ENCODE measurements around the gene CDC42EP5. TPM values are rescaled to one million over a fixed set of nuclear protein-coding genes. Genes with fewer than 3 reads are reported as not detected.

Gene CDC42EP5
- total RNA-seq, 6 donors from 2014 or later = 11.1 to 40.4 (median 20.6) TPM

GRCh38 chr19:54430306-54431254 lies 42.5 kb downstream of the CDC42EP5 start:
- TF ChIP-seq EP300 (IDR thresholded peaks at IDR 0.05) (no peak), CTCF (IDR thresholded peaks at IDR 0.05) (no peak), POLR2A (IDR thresholded peaks at IDR 0.05) (no peak), POLR2AphosphoS5 (IDR thresholded peaks at IDR 0.05) (no peak)
- peaks cover 0 to 19% (median 7%) of the 10 kb centered on the region in 4 donors for H3K27me3 ChIP-seq
- H3K27ac ChIP-seq = no peak overlapping the region
- H3K9me3 ChIP-seq = no peaks in the 10 kb centered on the region
- H3K36me3 ChIP-seq = no peaks in the 10 kb centered on the region
- peak; percentile 47 to 74 for ATAC-seq (ENCODE audit: low FRiP score in 2 of 2)
- H3K4me1 ChIP-seq = peaks cover 17 to 33% (median 24%) of the 10 kb centered on the region in 4 donors
- H3K4me3 ChIP-seq = peak overlapping the region in 3 of 4 donors; percentile 22 to 35 (median 31)
- WGBS, 2 donors = 9 to 10% methylated on average over 13 to 29 of the region's 43 CpGs
- peak in 1 of 2 donors; percentile 91 for DNase-seq

- no peak for TF ChIP-seq CTCF (IDR thresholded peaks at IDR 0.05)
- no peak for TF ChIP-seq POLR2AphosphoS5 (IDR thresholded peaks at IDR 0.05)
- no peak for TF ChIP-seq POLR2A (IDR thresholded peaks at IDR 0.05)
- no peak for TF ChIP-seq EP300 (IDR thresholded peaks at IDR 0.05)
- Histone ChIP-seq H3K4me3 (no peak overlapping the region), H3K36me3 (no peaks in the 10 kb centered on the region), H3K4me1 (peaks cover 17 to 24% (median 21%) of the 10 kb centered on the region in 4 donors), H3K27ac (no peak overlapping the region), H3K27me3 (peaks cover 0 to 19% (median 7%) of the 10 kb centered on the region in 4 donors), H3K9me3 (no peaks in the 10 kb centered on the region)
- 46 to 52% methylated on average over 3 to 7 of the region's 13 CpGs for WGBS, 2 donors
- ATAC-seq (ENCODE audit: low FRiP score in 2 of 2) = no peak
- peak in 1 of 2 donors; percentile 60 for DNase-seq
These were observed 43.4 kb downstream of the CDC42EP5 start for GRCh38 chr19:54429545-54430227.

- Histone ChIP-seq H3K27ac (no peak overlapping the region), H3K4me3 (no peak overlapping the region), H3K36me3 (no peaks in the 10 kb centered on the region), H3K27me3 (peaks cover 0 to 19% (median 7%) of the 10 kb centered on the region in 4 donors), H3K9me3 (no peaks in the 10 kb centered on the region), H3K4me1 (peaks cover 14 to 24% (median 17%) of the 10 kb centered on the region in 4 donors)
- 55 to 68% methylated on average over 4 to 8 of the region's 8 CpGs for WGBS, 2 donors
- ATAC-seq (ENCODE audit: low FRiP score in 2 of 2) = no peak
- DNase-seq = no peak
- TF ChIP-seq POLR2AphosphoS5 (IDR thresholded peaks at IDR 0.05) (no peak), EP300 (IDR thresholded peaks at IDR 0.05) (no peak), POLR2A (IDR thresholded peaks at IDR 0.05) (no peak), CTCF (IDR thresholded peaks at IDR 0.05) (no peak)
These were observed 44.0 kb downstream of the CDC42EP5 start for GRCh38 chr19:54429176-54429495.

GRCh38 chr19:54428323-54429175 lies 44.5 kb downstream of the CDC42EP5 start:
- H3K27ac ChIP-seq = no peak overlapping the region
- no peak for ATAC-seq (ENCODE audit: low FRiP score in 2 of 2)

More at GRCh38 chr19:54428323-54429175, 44.5 kb downstream of the CDC42EP5 start:
- Histone ChIP-seq H3K9me3 (no peaks in the 10 kb centered on the region), H3K27me3 (peaks cover 0 to 19% (median 7%) of the 10 kb centered on the region in 4 donors), H3K4me1 (peaks cover 14 to 24% (median 17%) of the 10 kb centered on the region in 4 donors), H3K36me3 (no peaks in the 10 kb centered on the region), H3K4me3 (no peak overlapping the region)
- TF ChIP-seq POLR2A (IDR thresholded peaks at IDR 0.05) (no peak), CTCF (IDR thresholded peaks at IDR 0.05) (no peak), POLR2AphosphoS5 (IDR thresholded peaks at IDR 0.05) (no peak), EP300 (IDR thresholded peaks at IDR 0.05) (no peak)
- 72 to 84% methylated on average over 7 to 11 of the region's 11 CpGs for WGBS, 2 donors
- no peak for DNase-seq

Measured in upper lobe of left lung (tissue), 6 donors.